Uterus (tissue), 2 donors: Measurements from ENCODE around the gene PSD.

Source experiments
- CTCF ChIP-seq, 4 experiments: fragments of 200-600 bp in 2 of 4; fragments of 450-650 bp in 2 of 4; sonication (generic) in 2 of 4; IDR thresholded peaks; one replicate each; pipeline ENCODE4 v1.5.1; 2016 to 2019; ENCODE audit warnings: antibody characterized with exemption in 4 of 4, mild to moderate bottlenecking in 2 of 4, moderate library complexity in 1 of 4
- POLR2A ChIP-seq, 2 donors: fragments of 450-650 bp; IDR thresholded peaks; one replicate each; pipeline ENCODE4 v1.6.1; 2016; ENCODE audit warnings: antibody characterized with exemption in 2 of 2, mild to moderate bottlenecking in 1 of 2, moderate library complexity in 1 of 2

GRCh38 chr10:102358712-102359382 is 59.7 kb downstream of the PSD start:
- TF ChIP-seq CTCF (IDR thresholded peaks at IDR 0.05) (no peak), POLR2A (IDR thresholded peaks at IDR 0.05) (no peak)
